K562 (cell line): Measurements from ENCODE around the gene ATRIP. TPM values are rescaled to one million over a fixed set of nuclear protein-coding genes. Genes with fewer than 3 reads are reported as not detected.

ENCODE experiments used
- ETV1 ChIP-seq: fragments of 450-650 bp; conservative IDR thresholded peaks from 2 replicates; pipeline ENCODE4 v1.6.1; 2016; ENCODE audit warnings: missing genetic modification characterization, control low read depth, low read depth, missing compliant biosample characterization
- GATA2 ChIP-seq: sonication (generic); formaldehyde crosslinking; IDR thresholded peaks from 2 replicates; pipeline ENCODE4 v1.4.0; 2020; ENCODE audit warnings: mild to moderate bottlenecking, missing genetic modification reagents
- GATAD2A ChIP-seq: fragments of 450-650 bp; IDR thresholded peaks from 2 replicates; pipeline ENCODE4 v1.6.1; 2017
- HDAC3 ChIP-seq: fragments of 450-650 bp; IDR thresholded peaks from 2 replicates; pipeline ENCODE4 v1.6.1; 2018; ENCODE audit warnings: borderline replicate concordance, mild to moderate bottlenecking, moderate library complexity; ENCODE audit not compliant: partially characterized antibody
- NR1H2 ChIP-seq: sonication (generic); formaldehyde crosslinking; IDR thresholded peaks from 2 replicates; pipeline ENCODE4 v1.4.0; 2020; ENCODE audit warnings: mild to moderate bottlenecking, missing genetic modification reagents
- RFX5 ChIP-seq: IDR thresholded peaks from 2 replicates; pipeline ENCODE4 v1.6.1; 2011; ENCODE audit warnings: low read depth, mild to moderate bottlenecking, improper control_type of control experiment, low read length
- TBL1XR1 ChIP-seq, 2 experiments: IDR thresholded peaks; 2 replicates each; pipeline ENCODE4 v1.6.1; 2012; ENCODE audit warnings: improper control_type of control experiment in 2 of 2, low read length in 2 of 2, mild to moderate bottlenecking in 1 of 2
- TSHZ1 ChIP-seq: fragments of 250-450 bp; sonication (Bioruptor Pico); IDR thresholded peaks from 2 replicates; pipeline ENCODE4 v1.4.0; 2020; ENCODE audit warnings: mild to moderate bottlenecking, moderate library complexity
- U2AF2 ChIP-seq: fragments of 200-400 bp; formaldehyde crosslinking; optimal IDR thresholded peaks from 2 replicates; pipeline ENCODE3; 2017; ENCODE audit warnings: low read depth, mild to moderate bottlenecking, low read length
- ZBTB34 ChIP-seq: fragments of 250-450 bp; sonication (Bioruptor Pico); IDR thresholded peaks from 2 replicates; pipeline ENCODE4 v1.8.0; 2021; ENCODE audit warnings: mild to moderate bottlenecking, moderate library complexity
- ZFP91 ChIP-seq: sonication (generic); formaldehyde crosslinking; IDR thresholded peaks from 2 replicates; pipeline ENCODE4 v1.8.0; 2022; ENCODE audit warnings: mild to moderate bottlenecking, missing genetic modification reagents
- ZKSCAN3 ChIP-seq: fragments of 250-450 bp; sonication (Bioruptor Pico); IDR thresholded peaks from 2 replicates; pipeline ENCODE4 v1.4.0; 2020
- ZNF134 ChIP-seq: fragments of 250-450 bp; sonication (Bioruptor Pico); conservative IDR thresholded peaks from 2 replicates; pipeline ENCODE4 v1.4.0; 2020
- ZNF174 ChIP-seq: fragments of 250-450 bp; sonication (Bioruptor Pico); IDR thresholded peaks from 2 replicates; pipeline ENCODE4 v1.4.0; 2020; ENCODE audit warnings: mild to moderate bottlenecking
- ZNF316 ChIP-seq: fragments of 450-650 bp; IDR thresholded peaks from 2 replicates; pipeline ENCODE4 v1.6.1; 2016
- ZNF408 ChIP-seq: fragments of 250-450 bp; sonication (Bioruptor Pico); IDR thresholded peaks from 2 replicates; pipeline ENCODE4 v1.4.0; 2020; ENCODE audit warnings: low read depth, mild to moderate bottlenecking, moderate library complexity
- ZNF589 ChIP-seq: fragments of 200-800 bp; sonication (Bioruptor generic); IDR thresholded peaks from 2 replicates; pipeline ENCODE4 v1.6.1; 2016; ENCODE audit warnings: low read depth, missing genetic modification characterization, missing compliant biosample characterization
- polyA plus RNA-seq, 8 experiments: library from polyadenylated mRNA; depleted of rRNA in 4 of 8; stranded (reverse) in 5 of 8; unstranded in 3 of 8; fragments of >200 nt; fragmentation: Nextera tagmentation in 2 of 8; fragmentation: Illumina TruSeq in 1 of 8; extraction: Ambion mirVana in 2 of 8; extraction: Trizol in 1 of 8; gene quantifications; 2 replicates each; pipeline versions ENCODE4 v1.2.1 to v1.2.3, GENCODE V29; 2011 to 2014; ENCODE audit warnings: inconsistent platforms in 1 of 8, missing spikeins in 1 of 8
- total RNA-seq, 7 experiments: library from RNA; depleted of rRNA in 6 of 7; stranded (reverse); fragments of >200 nt in 6 of 7; fragmentation: Illumina TruSeq in 2 of 7; extraction: Trizol in 2 of 7; gene quantifications; 2 replicates each; pipeline versions ENCODE4 v1.2.1 to v1.2.3, GENCODE V29; 2011 to 2021; ENCODE audit warnings: low replicate concordance in 1 of 7
- TF ChIP-seq, protein P1 (sequence below): fragments of 200-400 bp; formaldehyde crosslinking; IDR thresholded peaks from 2 replicates; pipeline ENCODE4 v1.6.1; 2017; ENCODE audit warnings: mild to moderate bottlenecking, low read depth, low read length, moderate library complexity
- TF ChIP-seq, protein P2 (sequence below): IDR thresholded peaks from 2 replicates; pipeline ENCODE4 v1.6.1; 2011; ENCODE audit not compliant: insufficient read length; ENCODE audit errors: extremely low read depth

Gene ATRIP
- total and polyA plus RNA-seq, 9 of the 15 experiments (the other 6 are each of a cell fraction or from before 2014, with no cell fraction given), result 1.7 to 15.7 (median 10.5) TPM

DNA sequence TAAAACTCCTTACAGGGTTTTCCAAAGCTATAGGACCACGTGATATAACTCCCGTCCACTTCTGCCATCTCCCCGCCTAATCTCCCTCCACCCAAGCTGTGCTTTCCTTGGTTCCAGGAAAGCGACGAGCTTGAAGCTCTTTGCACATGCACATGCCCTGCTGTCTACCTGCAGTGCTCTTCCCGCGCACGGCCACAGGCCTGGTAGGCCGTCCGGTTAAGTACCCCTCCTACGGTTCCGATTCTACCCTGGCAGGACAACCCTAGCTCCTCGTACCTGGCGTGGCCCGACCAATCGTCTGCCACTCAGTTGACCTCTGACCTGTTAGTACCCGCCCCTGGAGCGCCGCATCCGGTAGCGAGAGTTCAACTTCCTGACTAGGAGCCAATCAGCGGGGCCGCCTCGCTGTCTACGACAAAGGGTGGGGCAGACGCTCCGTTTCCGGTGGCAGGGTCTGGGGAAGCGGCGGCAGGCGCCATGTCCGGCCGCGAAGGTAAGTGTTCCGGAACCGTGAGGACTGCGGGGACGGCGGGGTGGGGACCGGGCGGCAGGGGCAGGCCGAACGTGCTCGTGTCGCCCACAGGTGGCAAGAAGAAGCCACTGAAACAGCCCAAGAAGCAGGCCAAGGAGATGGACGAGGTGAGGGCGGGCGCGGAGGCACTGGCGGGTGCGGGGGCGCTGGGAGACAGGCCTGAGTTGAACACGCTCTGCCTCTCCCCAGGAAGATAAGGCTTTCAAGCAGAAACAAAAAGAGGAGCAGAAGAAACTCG, 6.5 kb upstream of the ATRIP start, which contains the start of the genes CCDC51 and TMA7 (continued):
- TF ChIP-seq, protein P1, sequence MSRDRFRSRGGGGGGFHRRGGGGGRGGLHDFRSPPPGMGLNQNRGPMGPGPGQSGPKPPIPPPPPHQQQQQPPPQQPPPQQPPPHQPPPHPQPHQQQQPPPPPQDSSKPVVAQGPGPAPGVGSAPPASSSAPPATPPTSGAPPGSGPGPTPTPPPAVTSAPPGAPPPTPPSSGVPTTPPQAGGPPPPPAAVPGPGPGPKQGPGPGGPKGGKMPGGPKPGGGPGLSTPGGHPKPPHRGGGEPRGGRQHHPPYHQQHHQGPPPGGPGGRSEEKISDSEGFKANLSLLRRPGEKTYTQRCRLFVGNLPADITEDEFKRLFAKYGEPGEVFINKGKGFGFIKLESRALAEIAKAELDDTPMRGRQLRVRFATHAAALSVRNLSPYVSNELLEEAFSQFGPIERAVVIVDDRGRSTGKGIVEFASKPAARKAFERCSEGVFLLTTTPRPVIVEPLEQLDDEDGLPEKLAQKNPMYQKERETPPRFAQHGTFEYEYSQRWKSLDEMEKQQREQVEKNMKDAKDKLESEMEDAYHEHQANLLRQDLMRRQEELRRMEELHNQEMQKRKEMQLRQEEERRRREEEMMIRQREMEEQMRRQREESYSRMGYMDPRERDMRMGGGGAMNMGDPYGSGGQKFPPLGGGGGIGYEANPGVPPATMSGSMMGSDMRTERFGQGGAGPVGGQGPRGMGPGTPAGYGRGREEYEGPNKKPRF, result no peak
- TF ChIP-seq ZFP91 (CRISPR knock-in tag), result no peak
- TF ChIP-seq GATAD2A, result no peak
- peak; percentile 71 for TF ChIP-seq ETV1 (tag)
- TF ChIP-seq, protein P2, sequence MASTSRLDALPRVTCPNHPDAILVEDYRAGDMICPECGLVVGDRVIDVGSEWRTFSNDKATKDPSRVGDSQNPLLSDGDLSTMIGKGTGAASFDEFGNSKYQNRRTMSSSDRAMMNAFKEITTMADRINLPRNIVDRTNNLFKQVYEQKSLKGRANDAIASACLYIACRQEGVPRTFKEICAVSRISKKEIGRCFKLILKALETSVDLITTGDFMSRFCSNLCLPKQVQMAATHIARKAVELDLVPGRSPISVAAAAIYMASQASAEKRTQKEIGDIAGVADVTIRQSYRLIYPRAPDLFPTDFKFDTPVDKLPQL, result no peak
- no peak for TF ChIP-seq ZNF316
- no peak for TF ChIP-seq ZNF134 (CRISPR knock-in tag)
- TF ChIP-seq ZKSCAN3 (CRISPR knock-in tag), result no peak
- TF ChIP-seq U2AF2, result no peak
- TF ChIP-seq ZNF589 (CRISPR knock-in tag), result no peak
- no peak for TF ChIP-seq RFX5
- TF ChIP-seq NR1H2 (CRISPR knock-in tag), result no peak
- no peak for TF ChIP-seq ZNF408 (CRISPR knock-in tag)
- TF ChIP-seq TSHZ1, result no peak
- TF ChIP-seq TBL1XR1 (IDR thresholded peaks at IDR 0.05; ENCODE audit: low read length in 2 of 2), result no peak
- no peak for TF ChIP-seq ZBTB34 (CRISPR knock-in tag)
- no peak for TF ChIP-seq GATA2 (CRISPR knock-in tag)
- TF ChIP-seq HDAC3, result no peak
- no peak for TF ChIP-seq ZNF174
